IPS-NIHi11 (cell line): Measurements from ENCODE around the gene SEPTIN10.
"Not testable (repeated sequence)": the region's sequence is repeated elsewhere in the genome, so short reads cannot be mapped to it uniquely, and the experiment has no call there.

Source experiments
- DNase-seq: peaks from one replicate; pipeline ENCODE4 v3.0.0; 2012; ENCODE audit warnings: mixed read lengths, low spot score

The SEPTIN10 gene

DNA sequence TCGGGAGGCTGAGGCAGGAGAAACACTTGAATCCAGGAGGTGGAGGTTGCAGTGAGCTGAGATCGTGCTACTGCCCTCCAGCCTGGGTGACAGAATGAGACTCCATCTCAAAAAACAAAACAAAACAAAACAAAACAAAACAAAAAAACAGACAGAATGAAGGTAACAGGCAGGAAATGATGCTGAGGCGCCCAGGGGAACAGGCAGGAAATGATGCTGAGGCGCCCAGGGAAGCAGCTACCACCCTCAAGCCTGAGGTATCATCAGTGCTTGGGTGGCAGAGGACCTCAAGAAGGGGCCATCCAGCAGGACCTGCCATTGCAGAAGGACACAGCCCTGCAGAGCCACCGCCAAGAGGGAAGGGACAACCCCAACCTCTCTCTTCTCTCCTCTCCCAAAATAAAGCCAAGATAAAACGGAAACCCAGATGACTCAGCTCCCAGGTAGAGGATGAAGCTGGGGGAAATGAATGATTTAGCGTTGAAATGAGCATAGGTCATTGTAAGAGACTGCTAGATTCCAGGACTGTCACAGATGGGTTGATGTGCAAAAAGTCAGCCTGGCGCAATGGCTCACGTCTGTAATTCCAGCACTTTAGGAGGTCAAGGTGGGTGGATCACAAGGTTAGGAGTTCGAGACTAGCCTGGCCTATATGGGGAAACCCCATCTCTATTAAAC, 19.7 kb upstream of the SEPTIN10 start:
- no peak for DNase-seq

DNA sequence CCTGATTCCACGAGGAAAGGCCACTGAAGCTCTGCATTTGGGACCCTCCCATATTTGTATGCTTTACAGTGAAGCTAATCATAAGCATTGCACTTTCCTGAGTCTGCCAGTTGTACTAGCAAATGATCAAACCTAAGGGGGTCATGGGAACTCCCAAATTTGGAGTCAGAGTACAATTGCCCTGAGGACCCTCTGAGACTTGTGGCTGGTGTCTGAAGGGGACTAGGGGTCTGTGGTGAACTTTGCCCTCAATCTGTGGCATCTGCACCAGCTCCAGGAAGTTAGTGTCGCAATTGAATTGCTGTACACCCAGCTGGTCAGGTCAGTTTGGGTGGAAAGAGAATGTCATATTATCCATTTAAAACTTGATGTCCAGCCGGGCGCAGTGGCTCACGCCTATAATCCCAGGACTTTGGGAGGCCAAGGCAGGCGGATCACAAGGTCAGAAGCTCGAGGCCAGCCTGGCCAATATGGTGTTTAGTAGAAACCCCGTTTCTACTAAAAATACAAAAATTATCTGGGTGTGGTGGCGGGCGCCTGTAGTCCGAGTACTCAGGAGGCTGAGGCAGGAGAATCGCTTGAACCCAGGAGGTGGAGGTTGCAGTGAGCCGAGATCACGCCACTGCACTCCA, 18.5 kb upstream of the SEPTIN10 start:
- DNase-seq = no peak

DNA sequence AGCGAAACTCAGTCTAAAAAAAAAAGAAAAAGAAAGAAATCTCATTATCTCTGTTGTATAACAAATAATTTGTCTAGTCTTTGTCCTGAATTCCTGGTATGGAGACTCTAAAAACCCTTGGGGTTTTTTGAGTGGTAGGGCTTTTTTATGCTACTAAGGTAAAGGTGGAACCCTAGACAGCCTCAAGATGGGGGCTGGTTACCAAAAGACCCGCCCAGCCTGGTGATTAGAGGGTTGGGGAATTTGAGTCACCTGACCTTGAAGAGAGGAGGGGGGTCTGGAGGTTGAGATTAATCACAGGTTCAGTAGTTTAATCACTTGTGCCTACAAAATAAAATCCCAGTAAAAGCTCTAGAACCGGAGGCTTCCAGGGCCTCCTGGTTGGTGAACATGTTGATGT, 18.0 kb upstream of the SEPTIN10 start:
- no peak for DNase-seq

DNA sequence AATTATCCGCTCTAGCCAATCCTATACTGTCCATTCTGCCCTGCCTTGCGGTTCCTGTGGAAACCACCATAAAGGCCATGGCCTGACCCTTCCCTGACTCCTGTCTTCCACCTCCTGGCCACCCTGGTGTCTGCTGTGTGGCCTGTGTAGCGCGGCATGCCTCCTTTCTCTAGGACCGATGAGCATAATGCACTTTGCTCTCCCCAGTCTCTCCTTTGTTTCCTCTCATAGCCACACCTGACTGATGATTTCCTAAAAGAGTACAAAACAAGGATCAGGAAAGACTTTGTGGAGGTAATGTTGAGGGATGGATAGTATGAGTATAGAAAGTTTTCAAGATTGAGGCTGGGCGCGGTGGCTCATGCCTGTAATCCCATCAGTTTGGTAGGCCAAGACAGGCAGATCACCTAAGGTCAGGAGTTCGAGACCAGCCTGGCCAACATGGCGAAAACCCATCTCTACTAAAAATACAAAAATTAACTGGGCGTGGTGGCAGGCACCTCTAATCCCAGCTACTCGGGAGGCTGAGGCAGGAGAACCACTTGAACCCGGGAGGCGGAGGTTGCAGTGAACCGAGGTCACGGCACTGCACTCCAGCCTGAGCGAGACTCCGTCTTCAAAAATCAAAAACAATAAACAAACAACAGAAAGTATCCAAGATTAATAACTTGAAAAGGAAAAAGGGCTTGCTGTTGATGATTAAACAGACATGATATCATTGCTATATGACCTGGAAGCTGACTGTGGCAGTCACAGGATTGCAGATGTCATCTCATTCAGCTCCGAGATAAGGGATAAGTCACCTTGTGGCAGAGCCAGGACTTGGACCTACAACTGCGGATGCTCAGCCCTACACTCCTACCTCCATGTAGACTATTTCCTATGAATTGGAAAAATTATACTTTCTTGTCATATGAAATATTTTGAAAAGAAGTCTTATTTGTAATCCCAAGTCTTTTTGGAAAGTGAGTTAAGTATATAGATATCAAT, 17.0 kb upstream of the SEPTIN10 start:
- no peak for DNase-seq

DNA sequence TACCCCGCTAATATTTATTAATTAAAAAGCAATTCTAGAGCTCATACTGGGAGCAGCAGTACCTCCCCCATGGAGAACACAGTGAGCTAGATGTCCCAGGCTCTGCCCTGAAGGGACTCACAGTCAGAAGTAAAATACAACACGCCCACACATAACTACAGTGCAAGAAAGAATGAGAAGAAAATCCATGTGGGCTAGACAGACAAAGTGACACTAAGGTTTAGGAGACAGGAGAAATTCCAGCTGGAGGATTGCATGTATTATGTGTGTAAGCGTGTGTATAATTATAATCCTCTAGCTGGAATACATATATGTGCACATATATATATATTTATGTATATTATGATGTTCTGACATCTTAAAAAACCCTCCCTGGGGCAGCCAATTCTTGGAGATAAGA, 16.1 kb upstream of the SEPTIN10 start:
- no peak for DNase-seq

DNA sequence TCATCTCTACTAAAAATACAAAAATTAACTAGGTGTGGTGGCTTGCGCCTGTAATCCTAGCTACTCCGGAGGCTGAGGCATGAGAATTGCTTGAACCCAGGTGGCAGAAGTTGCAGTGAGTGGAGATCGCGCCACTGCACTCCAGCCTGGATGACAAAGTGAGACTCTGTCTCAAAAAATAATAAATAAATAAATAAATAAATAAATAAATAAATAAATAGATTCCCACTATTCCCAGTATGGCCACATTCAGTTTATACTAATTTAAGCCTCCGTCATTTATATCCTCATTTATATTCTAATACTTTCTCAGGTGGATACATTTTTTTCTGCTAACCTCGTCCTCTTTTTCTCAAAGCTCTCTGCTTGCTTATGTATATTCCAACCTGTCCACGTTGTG, 14.6 kb upstream of the SEPTIN10 start:
- DNase-seq = not testable (repeated sequence)

DNA sequence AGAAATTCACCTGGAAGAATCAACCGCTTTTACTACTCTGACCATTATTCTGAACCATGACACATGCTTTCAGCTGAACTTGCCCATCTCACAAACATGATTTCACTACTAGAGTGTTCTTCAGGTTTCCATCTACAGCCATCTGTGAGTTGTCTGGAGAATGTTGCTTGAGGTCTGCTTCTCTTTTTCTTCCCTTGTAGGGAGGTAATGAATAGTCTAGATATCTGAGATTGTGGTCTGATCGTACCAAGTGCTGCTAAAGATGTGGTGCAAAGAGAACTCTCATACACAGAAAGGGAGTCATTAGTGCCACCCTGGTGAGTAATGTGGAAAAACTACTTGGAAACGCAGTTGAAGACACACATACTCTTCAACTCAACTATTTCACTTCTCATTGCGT, 10.6 kb upstream of the SEPTIN10 start:
- no peak for DNase-seq

DNA sequence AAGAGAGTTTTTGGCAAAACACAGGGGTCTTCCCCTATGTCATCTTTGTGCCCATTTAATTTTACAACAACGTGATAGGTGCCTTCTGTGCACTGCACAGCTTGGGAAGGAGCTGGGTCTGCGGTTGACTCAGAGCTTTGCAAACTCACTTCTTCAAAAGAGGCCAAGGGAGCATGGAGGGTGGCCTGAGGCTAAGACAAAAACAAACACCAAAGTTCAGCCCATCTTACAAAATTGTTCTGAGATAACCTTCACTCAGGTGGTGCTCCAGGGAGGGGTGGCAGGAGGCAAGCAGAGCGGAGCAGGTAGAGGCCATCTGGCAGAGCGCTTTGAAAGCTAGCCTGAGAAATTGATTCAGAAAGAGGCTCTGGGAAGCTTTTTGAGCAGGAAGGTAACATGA, 10.2 kb upstream of the SEPTIN10 start:
- DNase-seq = no peak

DNA sequence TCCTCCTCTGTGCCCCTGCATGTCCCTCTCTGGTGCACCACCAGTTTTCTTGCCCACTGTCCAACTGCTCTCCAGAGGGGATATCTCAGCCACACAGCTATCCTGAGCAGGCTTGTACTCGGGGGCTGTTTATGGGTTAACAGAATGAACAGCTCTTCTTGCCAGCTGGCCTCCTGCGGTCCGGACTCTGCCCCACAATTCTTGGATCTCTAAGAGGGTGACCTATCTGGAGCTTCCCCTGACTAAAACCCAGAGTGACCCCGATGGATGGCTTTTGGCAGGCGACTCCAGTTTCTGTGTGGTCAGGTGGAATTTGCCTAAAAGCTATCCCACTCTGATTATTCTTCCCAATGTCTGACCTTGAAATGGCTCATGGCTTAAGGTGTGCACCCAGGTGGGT, 9.5 kb upstream of the SEPTIN10 start:
- no peak for DNase-seq

DNA sequence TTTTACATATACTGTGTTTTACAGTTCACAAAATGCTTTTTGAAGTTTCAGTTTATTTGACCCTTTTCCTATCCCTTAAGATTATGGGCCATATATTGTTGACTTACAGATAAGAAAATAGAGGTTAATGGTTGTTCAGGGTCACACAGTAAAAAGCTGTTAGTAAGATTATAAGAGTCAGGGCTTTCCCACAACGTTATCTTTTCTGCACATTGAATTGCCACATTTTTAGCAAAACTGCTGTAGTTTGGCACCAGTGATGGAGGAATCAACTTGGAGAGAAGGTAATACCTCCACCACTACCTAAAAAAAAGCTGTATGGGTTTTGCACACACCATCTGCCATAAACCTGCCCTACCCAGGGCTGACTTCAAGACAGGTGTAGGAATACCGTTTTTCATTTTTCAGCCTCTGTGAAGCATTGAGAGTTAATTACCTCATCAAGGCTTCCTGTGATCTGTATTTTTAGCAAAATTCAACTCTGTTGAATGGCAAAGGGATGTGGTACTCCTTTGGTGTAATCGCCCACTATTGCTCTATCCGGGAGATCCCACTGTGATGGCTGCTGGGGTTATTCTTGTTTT, 5.4 kb upstream of the SEPTIN10 start:
- DNase-seq = no peak

DNA sequence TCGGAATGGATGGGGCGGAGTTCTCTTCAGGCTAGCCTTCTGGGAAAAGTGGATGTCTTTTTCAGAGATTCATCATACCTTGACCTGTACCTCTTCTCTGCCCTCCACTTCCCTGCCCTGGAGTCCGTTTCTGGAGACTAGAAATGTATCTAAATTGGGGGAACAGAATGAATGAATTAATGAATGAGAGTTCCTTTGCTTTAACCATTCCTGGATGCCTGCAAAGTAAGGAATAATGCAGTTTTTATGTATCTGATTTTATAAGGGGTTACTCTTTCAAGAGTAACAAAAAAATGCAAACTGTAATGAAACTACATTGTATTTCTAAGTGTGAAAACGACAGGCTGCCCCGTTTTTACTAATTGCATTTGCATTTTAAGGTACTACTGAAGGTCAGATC, 2.4 kb upstream of the SEPTIN10 start:
- no peak for DNase-seq

DNA sequence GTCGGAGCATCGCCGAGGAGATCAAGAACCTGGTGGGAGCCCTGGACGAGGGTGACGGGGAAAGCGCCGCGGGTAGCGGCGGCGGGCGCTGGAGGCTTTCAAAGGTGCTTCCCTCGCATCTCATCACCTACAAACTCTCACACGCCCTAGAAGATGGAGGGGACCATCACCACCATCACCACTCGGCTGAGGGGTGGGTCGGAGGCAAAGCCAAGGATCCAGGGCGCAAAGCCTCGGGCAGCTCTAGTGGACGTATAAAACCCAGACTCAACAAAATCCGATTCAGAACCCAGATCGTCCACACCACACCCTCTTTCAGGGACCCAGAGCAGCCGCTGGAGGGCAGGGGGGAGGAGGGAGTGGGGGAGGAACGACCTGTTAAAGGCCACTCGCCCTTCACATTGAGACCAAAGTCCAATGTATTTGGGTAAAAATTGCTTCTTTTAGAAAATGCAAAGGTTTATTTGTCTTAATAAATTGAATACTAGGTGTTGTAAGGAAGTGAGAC, 1.9 kb upstream of the SEPTIN10 start:
- peak; percentile 19 for DNase-seq

DNA sequence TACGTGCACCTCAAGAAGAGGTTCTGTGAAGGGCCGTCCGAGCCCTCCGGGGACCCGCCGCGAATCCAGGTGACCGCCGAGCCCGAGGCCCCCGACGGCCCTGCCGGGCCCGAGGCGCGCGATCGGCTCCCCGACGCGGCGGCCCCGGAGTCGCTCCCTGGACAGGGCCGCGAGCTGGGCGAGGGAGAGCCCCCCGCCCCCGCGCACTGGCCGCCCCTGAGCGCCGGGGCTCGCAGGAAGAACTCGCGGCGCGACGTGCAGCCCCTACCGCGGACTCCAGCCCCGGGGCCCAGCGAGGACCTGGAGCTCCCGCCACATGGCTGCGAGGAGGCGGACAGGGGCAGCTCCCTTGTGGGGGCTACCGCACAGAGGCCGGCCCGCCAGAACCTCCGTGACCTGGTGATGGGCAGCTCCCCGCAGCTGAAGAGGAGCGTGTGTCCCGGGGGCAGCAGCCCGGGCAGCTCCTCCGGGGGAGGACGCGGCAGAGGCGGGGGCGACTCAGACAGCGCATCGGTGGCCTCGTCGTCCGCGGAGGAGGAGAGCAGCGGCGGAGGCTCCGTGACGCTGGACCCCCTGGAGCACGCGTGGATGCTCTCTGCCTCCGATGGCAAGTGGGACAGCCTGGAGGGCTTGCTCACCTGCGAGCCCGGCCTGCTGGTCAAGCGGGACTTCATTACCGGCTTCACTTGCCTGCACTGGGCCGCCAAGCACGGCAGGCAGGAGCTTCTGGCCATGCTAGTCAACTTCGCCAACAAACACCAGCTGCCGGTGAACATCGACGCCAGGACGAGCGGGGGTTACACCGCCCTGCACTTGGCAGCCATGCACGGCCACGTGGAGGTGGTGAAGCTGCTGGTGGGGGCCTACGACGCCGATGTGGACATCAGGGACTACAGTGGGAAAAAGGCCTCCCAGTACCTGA, 1.2 kb upstream of the SEPTIN10 start:
- peak; percentile 42 for DNase-seq

DNA sequence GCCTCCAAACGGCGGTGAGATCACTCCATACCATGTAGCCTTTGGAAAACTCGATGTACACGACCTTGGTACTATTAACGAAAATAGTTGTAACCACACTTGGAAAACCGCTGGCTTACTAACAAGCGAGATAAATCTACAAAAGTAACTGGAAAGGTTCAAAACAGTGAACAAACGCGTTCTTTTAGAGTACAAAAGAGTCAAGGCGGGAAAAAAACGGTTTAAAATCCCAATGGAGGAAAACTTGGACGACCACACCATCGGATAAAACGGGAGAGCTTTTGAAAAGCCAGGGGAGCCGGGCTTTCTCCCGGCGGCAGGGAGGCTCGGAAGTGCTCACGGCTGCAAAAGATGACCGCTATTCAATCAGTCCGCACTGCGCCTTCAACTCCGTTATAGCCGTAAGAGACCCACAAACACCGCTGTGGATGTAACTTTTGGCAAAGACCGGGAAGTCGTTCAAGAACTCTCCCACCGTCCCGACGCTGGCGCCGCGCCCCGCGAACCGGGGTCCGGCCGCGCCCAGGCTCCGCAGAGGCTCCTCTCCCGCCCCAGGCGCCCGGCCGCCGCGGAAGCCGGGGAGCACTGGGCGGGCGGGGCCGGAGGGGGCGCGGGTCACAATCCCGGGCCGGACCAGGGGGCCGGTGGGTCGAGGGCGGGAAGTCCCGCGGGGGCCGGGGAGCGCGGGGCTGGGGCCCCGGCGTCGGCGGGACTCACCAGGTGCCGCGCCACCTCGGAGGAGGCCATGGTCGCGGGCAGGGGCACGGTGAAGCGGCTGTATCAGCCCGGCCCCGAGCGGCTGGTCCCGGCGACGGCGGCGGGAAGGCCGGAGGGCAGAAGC, 465 bp downstream of the SEPTIN10 start:
- DNase-seq = peak; percentile 61

DNA sequence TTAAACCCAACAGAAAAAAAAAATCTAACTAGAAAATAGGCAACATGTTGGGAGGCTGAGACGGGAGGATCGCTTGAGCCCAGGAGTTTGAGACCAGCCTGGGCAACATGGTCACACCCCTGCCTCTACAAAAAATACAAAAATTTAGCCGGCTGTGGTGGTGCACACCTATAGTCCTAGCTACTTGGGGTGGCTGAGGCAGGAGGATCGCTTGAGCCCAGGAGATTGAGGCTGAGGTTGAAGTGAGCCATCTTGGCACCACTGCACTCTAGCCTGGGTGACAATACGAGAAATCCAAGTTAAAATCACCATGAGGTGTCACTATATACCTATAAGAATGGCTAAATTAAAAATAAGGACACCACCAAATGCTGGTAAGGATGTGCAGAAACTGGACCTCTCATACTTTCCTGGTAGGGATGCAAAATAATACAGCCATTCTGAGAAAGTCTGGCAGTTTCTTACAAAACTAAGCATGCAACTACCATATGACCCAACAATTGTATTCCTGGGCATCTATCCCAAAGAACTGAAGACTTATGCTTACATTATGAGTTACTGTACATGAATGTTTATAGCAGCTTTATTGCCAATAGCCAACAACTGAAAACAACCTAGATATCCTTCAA, 2.2 kb downstream of the SEPTIN10 start:
- no peak for DNase-seq

DNA sequence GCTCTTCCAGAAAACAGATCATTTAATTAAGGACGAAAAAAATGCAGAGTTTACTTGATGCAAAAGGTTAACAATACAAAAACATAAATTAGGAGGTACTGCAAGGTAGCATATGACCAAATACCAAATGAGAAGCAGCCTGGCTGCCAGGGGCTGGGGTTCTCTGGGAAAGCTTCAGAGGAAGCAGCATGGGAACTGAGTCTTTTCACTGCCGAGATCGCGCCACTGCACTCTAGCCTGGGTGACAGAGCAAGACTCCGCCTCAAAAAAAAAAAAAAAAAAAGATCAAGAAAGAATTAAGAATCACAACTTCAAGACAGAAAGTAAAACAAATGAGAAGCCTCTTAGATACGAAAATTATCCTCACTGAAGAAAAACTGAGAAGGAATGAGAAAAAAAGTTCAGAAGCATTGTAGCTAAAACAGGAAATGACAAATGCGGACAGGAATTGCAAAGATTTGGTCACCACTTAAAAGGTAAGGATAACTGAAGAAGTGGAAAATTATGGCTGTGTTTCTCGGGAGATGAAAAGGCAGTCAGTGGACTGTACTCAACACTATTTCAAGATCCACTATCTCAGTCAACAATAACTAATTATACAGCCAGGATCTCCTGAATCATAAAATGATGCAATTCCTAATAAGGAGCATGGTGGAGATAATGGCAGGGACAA, 4.3 kb downstream of the SEPTIN10 start:
- no peak for DNase-seq

DNA sequence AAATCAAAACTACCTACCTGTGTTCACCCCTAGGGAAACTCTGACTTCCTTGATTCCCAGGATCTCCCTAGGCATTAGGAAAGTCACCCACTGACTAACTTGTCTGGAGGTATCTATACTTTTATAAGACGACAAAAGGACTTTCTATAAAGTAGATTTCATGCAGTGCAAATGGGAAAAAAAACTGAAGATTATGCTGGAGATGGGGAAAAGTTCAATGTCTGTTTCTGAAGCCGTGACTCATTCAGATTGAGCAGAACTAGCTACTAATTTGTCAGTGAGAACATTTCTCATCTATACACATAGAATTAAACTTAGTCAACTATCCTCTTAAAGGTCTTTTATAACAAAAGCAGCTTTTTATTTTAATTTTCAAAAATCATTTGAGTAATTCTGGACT, 6.0 kb downstream of the SEPTIN10 start:
- DNase-seq = no peak

DNA sequence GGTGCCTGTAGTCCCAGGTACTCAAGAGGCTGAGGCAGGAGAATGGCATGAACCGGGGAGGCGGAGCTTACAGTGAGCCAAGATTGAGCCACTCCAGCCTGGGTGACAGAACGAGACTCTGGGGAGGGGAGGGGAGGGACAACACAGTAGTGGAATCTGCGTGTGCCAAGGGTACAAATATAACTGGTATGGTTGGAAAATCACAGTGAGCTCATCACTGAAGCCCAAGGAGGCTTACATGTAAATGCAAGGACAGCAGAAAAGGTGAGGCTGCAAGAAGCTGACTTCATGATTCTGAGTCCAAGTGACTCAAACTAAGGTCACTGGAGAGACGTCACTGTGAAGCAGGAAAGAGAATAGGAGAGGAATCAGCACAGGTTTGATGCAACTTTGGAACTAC, 9.2 kb downstream of the SEPTIN10 start:
- no peak for DNase-seq

DNA sequence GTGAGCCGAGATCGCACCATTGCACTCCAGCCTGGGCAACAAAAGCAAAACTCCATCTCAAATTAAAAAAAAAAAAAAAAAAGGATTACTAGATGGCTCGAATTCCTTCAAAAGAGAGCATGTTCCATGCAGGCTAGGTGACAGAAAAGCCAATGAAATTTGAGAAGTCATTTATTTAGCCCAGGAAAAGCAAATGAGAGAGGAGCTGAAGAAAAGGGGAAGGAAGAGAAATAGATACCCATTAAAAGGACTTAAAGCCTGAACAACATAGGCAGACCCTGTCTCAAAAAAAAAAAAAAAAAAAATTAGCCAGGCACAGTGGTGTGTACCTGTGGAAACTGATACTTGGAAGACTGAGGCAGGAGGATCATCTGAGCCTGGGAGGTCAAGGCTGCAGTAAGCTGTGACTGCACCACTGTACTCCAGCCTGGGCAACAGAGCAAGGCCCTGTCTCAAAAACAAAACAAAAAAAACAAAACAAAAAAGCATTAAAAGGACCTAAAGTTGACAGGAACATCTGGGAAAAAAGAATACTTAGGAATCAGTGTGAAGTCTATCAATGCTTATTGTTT, 11.1 kb downstream of the SEPTIN10 start:
- no peak for DNase-seq
